Heart left ventricle (tissue), 16 donors: ENCODE results near the gene DHRS3. TPM values are rescaled to one million over a fixed set of nuclear protein-coding genes. Genes with fewer than 3 reads are reported as not detected.

Experiments used
- ATAC-seq, 4 donors: fragments of 200-7000 bp; cut with Tn5 transposase; one replicate each; pipeline ENCODE4 v1.9.1; 2020 to 2022; ENCODE audit warnings: moderate library complexity in 4 of 4, mild to moderate bottlenecking in 3 of 4, moderate number of reproducible peaks in 1 of 4
- DNase-seq, 5 donors: peaks; one replicate each; pipeline ENCODE4 v3.0.0-alpha.2; 2020
- H3K27ac ChIP-seq, 12 donors: fragments of 200-600 bp; sonication (generic) in 4 of 12; one replicate each; pipeline versions ENCODE4 v1.5.0 to v1.8.0; 2016 to 2022; ENCODE audit warnings: mild to moderate bottlenecking in 2 of 12
- H3K27me3 ChIP-seq, 9 donors: fragments of 200-600 bp; sonication (generic) in 2 of 9; one replicate each; pipeline versions ENCODE4 v1.5.1 to v1.8.0; 2016 to 2022; ENCODE audit warnings: mild to moderate bottlenecking in 3 of 9
- H3K36me3 ChIP-seq, 9 donors: fragments of 200-600 bp; sonication (generic) in 2 of 9; one replicate each; pipeline versions ENCODE4 v1.5.0 to v1.8.0; 2018 to 2022; ENCODE audit warnings: mild to moderate bottlenecking in 2 of 9
- H3K4me1 ChIP-seq, 12 donors: fragments of 200-600 bp; sonication (generic) in 4 of 12; one replicate each; pipeline versions ENCODE4 v1.5.0 to v1.8.0; 2016 to 2022; ENCODE audit warnings: mild to moderate bottlenecking in 3 of 12
- H3K4me3 ChIP-seq, 12 donors: fragments of 200-600 bp; sonication (generic) in 4 of 12; one replicate each; pipeline versions ENCODE4 v1.5.0 to v1.8.0; 2017 to 2022; ENCODE audit warnings: mild to moderate bottlenecking in 9 of 12, moderate library complexity in 4 of 12
- H3K9me3 ChIP-seq, 12 donors: fragments of 200-600 bp; sonication (generic) in 4 of 12; one replicate each; pipeline versions ENCODE4 v1.5.0 to v1.8.0; 2016 to 2022; ENCODE audit warnings: mild to moderate bottlenecking in 1 of 12
- CTCF ChIP-seq, 12 donors: fragments of 200-600 bp; sonication (generic) in 4 of 12; IDR thresholded peaks; one replicate each; pipeline versions ENCODE4 v1.5.0 to v1.8.0; 2018 to 2022; ENCODE audit warnings: antibody characterized with exemption in 12 of 12, mild to moderate bottlenecking in 5 of 12
- POLR2A ChIP-seq, 2 donors: fragments of 450-650 bp; IDR thresholded peaks; one replicate each; pipeline ENCODE4 v1.6.1; 2017; ENCODE audit warnings: antibody characterized with exemption in 2 of 2, mild to moderate bottlenecking in 2 of 2, moderate library complexity in 2 of 2
- WGBS, 4 donors: extraction: QIAGEN DNeasy Blood & Tissue Kit in 2 of 4; methylation state at CpG; one replicate each; pipeline versions ENCODE4 v1.1.5 to v1.1.7; 2013 to 2018; 5-methylcytosine and 5-hydroxymethylcytosine counted together
- intact Hi-C, 10 donors: fragments of 100-400 bp; cut with DNase I; formaldehyde crosslinking; loops; one replicate each; pipeline versions ENCODE4 v1.11.1 to v1.14.2; 2022
- polyA plus RNA-seq, 2 donors: library from polyadenylated mRNA; stranded (reverse); fragments of 200-250 nt; gene quantifications; one replicate each; pipeline ENCODE4 v1.2.3, GENCODE V29; 2013
- total RNA-seq, 9 donors: library from RNA; depleted of rRNA in 2 of 9; stranded (reverse); fragments of >200 nt in 2 of 9; fragmentation: NEBNext Ultra II Directional in 3 of 9; extraction: Animal tissue kit (Norgen Biotek cat#: 25700) in 3 of 9; gene quantifications; one replicate each; pipeline versions ENCODE4 v1.1.0 to v1.2.4, GENCODE V29; 2016 to 2023
- donor health status: ischemic (EF 13 %, LVEDD 7.1; RV severe dilation, severe dysfunction).
- donor health status: healthy with polysubstance abuse.
- donor health status: DM: no; HTN: yes; CAD: no.
- donor health status: DM: no; HTN: no; CAD: no.
- donor health status: ischemic (EF 25% LVEDD 6.9; RV normal size, moderate dysfunction).
- donor health status: ischemic (EF 25% LVEDD 5.7; RV mildly dilated, moderate dysfunction).
- donor health status: healthy.
- donor health status: DM: yes; HTN: yes; CAD: no.
- donor health status: ischemic (EF 35%, LVEDD 5.7; RV mildly dilated, moderate dysfunction).
- donor health status: nonischemic (EF 11% LVEDD 7.7; RV severe dilation, severe dysfunction).
- donor health status: DM: yes; HTN: yes; CAD: no.
- donor health status: PGD.
- donor health status: ischemic (EF 29% LVEDD 5.4; RV normal size, mild dysfunction).
- donor health status: nonischemic (EF 23%, LVEDD 6.1; RV moderate dilation, normal function).

Gene DHRS3
- total and polyA plus RNA-seq, 11 donors = 28.6 to 102 (median 59.9) TPM

- intact Hi-C loops = loop anchor here in 3 of 10 donors (10.0 kb wide), 1 partner anchor 312 kb away; no protein-coding TSS in a partner anchor
- Histone ChIP-seq H3K4me1 (peaks cover 0 to 17% (median 7%) of the 10 kb centered on the region in 12 donors), H3K27ac (no peak overlapping the region), H3K27me3 (no peaks in the 10 kb centered on the region), H3K36me3 (no peaks in the 10 kb centered on the region), H3K9me3 (no peaks in the 10 kb centered on the region), H3K4me3 (no peak overlapping the region)
- ATAC-seq (no peak), DNase-seq (no peak)
- TF ChIP-seq CTCF (IDR thresholded peaks at IDR 0.05) = no peak
- TF ChIP-seq POLR2A (IDR thresholded peaks at IDR 0.05) = no peak
- WGBS, 4 donors = 89 to 93% (median 92%) methylated on average over 5 of the region's 5 CpGs
Observed at GRCh38 chr1:12627296-12627695, 9.3 kb upstream of the DHRS3 start.

GRCh38 chr1:12626888-12627287 is 8.9 kb upstream of the DHRS3 start:
- intact Hi-C loops = loop anchor here in 3 of 10 donors (10.0 kb wide), 1 partner anchor 312 kb away; no protein-coding TSS in a partner anchor
- Histone ChIP-seq H3K4me1 (peaks cover 0 to 21% (median 11%) of the 10 kb centered on the region in 12 donors), H3K4me3 (no peak overlapping the region), H3K27me3 (no peaks in the 10 kb centered on the region), H3K36me3 (no peaks in the 10 kb centered on the region), H3K27ac (no peak overlapping the region), H3K9me3 (no peaks in the 10 kb centered on the region)
- DNase-seq = no peak
- WGBS, 4 donors = 70 to 77% (median 73%) methylated on average over 4 of the region's 4 CpGs
- no peak for ATAC-seq
- no peak for TF ChIP-seq CTCF (IDR thresholded peaks at IDR 0.05)
- TF ChIP-seq POLR2A (IDR thresholded peaks at IDR 0.05) = no peak

GRCh38 chr1:12625276-12625675 is 7.3 kb upstream of the DHRS3 start:
- Histone ChIP-seq H3K36me3 (no peaks in the 10 kb centered on the region), H3K27ac (no peak overlapping the region), H3K4me3 (no peak overlapping the region), H3K9me3 (no peaks in the 10 kb centered on the region), H3K27me3 (no peaks in the 10 kb centered on the region), H3K4me1 (peaks cover 0 to 30% (median 20%) of the 10 kb centered on the region in 12 donors)
- TF ChIP-seq POLR2A (IDR thresholded peaks at IDR 0.05) (no peak), CTCF (IDR thresholded peaks at IDR 0.05) (no peak)
- intact Hi-C loops = loop anchor here in 3 of 10 donors (10.0 kb wide), 1 partner anchor 310 kb away; no protein-coding TSS in a partner anchor
- WGBS, 4 donors = 92 to 94% (median 92%) methylated on average over 6 of the region's 6 CpGs
- DNase-seq (no peak), ATAC-seq (no peak)

- TF ChIP-seq CTCF (IDR thresholded peaks at IDR 0.05) (no peak), POLR2A (IDR thresholded peaks at IDR 0.05) (no peak)
- Histone ChIP-seq H3K27me3 (no peaks in the 10 kb centered on the region), H3K9me3 (no peaks in the 10 kb centered on the region), H3K36me3 (no peaks in the 10 kb centered on the region), H3K27ac (peak overlapping the region in 9 of 12 donors; percentile 8 to 91 (median 41)), H3K4me3 (no peak overlapping the region), H3K4me1 (peaks cover 0 to 50% (median 35%) of the 10 kb centered on the region in 12 donors)
- no peak for ATAC-seq
- 39 to 47% (median 43%) methylated on average over 10 to 12 of the region's 12 CpGs for WGBS, 4 donors
- no peak for DNase-seq
- intact Hi-C loops = loop anchor here (5.0 to 10.0 kb wide), 4 partner anchors 215 to 310 kb away; no protein-coding TSS in a partner anchor
Observed at GRCh38 chr1:12622506-12622905, 4.5 kb upstream of the DHRS3 start.
